Left colon (tissue), 2 donors: ENCODE measurements around the gene EXOC6. TPM values are rescaled to one million over a fixed set of nuclear protein-coding genes. Genes with fewer than 3 reads are reported as not detected.

Experiments
- ATAC-seq: fragments of 200-7000 bp; cut with Tn5 transposase; one replicate; pipeline ENCODE4 v1.9.1; 2020; ENCODE audit warnings: mild to moderate bottlenecking, moderate library complexity
- DNase-seq, 2 donors: peaks; one replicate each; pipeline ENCODE4 v3.0.0-alpha.2; 2020
- intact Hi-C, 2 donors: fragments of 100-400 bp; cut with DNase I in 1 of 2; cut with micrococcal nuclease in 1 of 2; formaldehyde crosslinking; loops; one replicate each; pipeline versions ENCODE4 v1.11.2 to v1.14.0; 2022; cut with DNase I, micrococcal nuclease
- total RNA-seq, 2 donors: library from RNA; stranded (reverse); fragmentation: NEBNext Ultra II Directional; extraction: Animal tissue kit (Norgen Biotek cat#: 25700); gene quantifications; one replicate each; pipeline ENCODE4 v1.2.1, GENCODE V29; 2021
- donor health status: DM: no; HTN: no; CAD: no.
- donor health status: DM: yes; HTN: yes; CAD: no.

EXOC6 gene
- total RNA-seq, 2 donors from 2014 or later: 13.2 to 13.6 TPM

DNA sequence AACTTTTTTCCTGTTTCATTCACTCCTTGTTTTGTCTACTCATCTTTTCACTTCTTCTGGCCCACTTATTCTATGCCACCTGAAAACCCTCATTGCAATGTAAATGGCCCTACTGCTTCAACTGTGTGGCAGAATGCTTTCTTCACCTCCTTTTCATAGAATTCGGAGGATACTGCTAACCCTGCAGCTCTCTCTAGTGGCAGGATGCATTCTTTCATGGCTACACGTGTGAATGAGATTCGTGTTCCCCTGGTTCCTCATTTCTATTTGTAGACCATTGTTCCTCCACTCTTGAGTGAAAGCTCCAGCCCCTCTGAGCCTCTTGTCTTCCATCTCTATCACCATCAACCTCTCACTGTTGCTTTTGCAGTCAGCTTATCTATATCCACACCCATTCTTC lies 191.4 kb downstream of the EXOC6 start:
- DNase-seq (no peak), ATAC-seq (peak; percentile 87)
- intact Hi-C loops: no loop called here

DNA sequence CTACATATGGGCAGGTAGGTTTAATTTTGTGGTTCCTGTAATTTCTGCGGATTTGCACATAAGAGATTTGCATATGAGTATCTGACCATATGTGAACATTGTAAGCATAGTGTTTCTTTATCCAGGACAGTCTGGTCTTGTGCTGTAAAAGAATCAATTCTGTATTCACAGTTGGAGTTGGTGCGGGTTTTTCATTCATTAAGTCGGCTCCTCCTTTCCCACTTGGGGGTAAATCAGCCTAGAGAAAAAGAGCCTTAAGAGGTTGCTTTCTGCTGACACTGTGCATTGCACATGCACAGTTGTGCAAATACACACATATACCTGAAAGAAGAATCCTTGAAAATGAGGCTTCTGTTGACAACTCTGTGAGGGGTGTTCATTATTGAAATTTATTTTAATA lies 206.2 kb downstream of the EXOC6 start:
- ATAC-seq (no peak), DNase-seq (no peak)
- intact Hi-C loops: no loop called here

DNA sequence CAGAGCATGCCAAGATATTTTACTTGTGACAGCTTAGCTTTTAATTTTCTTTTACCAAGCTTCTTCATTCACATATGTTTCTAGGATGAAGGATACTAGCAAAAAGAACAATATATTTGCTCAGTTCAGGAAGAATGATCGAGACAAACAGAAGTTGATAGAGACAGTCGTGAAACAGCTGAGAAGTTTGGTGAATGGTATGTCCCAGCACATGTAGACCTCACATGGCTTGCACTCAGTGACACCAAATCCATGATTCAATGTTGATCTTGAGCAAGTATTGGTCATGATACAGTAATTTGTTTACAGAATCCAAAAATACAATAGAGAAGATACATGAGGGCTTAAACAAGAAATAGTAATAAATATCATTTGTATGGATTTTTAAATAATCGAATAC lies 209.8 kb downstream of the EXOC6 start:
- ATAC-seq: no peak
- intact Hi-C loops: no loop called here
- DNase-seq: no peak

DNA sequence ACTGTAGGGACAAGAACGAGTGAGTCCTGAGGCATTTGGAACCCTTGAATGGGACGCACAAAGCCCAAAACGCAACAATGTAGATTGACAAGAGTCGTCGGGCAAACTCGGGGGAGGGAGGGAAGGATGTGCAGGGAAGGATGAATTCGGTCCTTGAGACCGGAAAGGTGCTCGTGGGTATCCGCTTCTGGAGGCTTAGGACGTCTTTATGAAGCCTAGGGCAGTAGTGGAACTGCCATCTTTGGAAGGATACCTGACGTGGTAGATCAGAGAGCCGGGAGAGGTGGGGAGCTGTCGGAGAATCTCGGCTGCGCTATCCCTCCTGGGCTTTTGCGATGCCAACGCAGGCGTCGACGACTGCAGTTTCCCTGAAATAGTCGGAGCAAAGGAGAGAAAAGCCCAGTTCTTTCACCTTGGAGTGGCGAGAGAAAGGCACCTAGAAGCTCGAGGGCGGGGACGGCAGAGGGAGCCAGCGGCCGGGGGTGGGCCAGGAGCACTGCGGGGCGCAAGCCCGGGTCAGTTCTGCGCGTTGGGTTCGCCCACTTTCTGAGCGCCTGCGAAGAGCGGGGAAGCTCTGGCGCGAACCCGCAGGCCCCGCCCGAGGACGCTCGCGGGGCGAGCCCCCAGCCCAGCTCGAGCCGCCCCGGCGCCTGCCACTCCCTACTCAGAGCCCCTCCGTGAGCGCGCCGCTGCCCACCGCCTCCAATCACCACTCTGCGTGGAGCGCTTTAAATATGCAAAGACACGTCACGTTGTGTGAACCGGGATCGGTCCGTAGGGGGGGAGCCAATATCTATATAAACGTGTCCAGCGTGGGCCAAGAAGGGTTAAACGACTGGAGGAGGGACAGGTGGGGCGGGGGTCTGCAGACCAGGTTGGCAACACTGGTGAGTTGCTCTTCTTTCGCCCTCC lies 211.9 kb downstream of the EXOC6 start, which contains the start of gene CYP26C1:
CYP26C1 (plus strand) TSS at position 824 of the 912 bp plus-strand sequence. CDS start 466 bp downstream, outside the sequence.
- DNase-seq: no peak
- intact Hi-C loops: no loop called here
- ATAC-seq: no peak

DNA sequence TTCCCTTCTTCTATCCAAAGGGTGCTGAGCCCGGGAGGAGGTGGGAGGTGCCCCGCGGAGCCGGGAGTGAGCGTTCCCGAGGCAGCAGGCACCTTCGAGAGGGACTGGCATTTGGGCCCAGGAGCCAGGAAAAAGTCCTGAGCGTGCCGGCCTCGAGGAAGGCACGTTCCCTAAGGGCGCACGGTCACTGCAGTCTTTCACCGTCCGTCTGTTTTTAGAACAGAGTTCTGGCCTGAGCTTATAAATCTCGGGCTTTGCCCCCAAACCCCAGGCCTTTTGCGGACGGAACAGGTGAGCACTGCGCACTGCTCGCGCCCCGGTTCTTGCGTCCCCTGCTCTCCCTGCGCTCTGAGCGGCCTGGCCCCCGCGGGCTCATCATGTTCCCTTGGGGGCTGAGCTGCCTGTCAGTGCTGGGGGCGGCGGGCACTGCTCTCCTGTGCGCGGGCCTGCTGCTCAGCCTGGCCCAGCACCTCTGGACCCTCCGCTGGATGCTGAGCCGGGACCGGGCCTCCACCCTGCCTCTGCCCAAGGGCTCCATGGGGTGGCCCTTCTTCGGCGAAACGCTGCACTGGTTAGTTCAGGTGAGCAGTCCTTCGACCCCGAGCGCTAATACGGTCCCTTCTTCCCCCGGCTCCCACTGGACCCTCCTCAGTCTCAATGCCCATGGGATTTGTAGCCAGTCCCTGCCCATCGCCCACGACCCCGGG lies 212.7 kb downstream of the EXOC6 start:
- intact Hi-C loops: no loop called here
- DNase-seq (no peak), ATAC-seq (no peak)

DNA sequence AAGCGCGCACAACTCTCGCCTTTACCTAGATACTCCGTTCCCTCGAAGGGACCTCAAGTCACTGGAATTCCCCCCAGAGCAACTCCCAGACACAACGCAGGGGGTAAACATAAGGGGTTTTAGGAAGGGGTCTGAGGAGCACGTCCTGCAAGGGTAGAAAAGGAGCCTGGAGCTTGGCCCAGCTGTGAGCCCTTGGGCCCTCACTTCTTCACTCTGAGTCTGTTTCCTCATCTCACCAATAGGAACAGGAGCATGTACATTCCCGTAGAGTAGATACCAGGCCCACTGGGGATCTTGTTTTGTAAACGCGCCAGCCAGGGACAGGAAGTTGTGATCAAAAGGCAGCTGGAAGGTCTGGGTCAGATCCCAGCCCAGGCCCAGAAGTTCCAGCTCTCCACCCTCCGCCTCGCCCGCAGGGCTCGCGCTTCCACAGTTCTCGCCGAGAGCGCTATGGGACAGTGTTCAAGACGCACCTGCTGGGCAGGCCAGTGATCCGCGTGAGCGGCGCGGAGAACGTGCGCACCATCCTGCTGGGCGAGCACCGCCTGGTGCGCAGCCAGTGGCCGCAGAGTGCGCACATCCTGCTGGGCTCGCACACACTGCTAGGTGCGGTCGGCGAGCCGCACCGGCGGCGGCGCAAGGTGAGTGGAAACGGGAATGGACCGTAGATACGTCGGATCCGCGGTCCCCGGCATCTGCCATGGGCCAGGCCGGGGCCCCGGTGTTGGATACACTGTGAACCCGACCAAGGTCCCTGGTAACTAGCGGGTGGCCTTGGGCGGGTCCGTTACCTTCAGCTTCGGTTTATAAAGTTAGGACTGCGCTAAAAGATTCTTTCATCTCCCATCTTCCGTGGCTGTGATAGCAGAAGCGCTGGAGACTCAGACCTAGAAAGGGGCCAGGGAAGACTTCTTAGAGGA lies 213.5 kb downstream of the EXOC6 start:
- peak in 1 of 2 donors; percentile 19 for DNase-seq
- peak; percentile 62 for ATAC-seq
- intact Hi-C loops: no loop called here

DNA sequence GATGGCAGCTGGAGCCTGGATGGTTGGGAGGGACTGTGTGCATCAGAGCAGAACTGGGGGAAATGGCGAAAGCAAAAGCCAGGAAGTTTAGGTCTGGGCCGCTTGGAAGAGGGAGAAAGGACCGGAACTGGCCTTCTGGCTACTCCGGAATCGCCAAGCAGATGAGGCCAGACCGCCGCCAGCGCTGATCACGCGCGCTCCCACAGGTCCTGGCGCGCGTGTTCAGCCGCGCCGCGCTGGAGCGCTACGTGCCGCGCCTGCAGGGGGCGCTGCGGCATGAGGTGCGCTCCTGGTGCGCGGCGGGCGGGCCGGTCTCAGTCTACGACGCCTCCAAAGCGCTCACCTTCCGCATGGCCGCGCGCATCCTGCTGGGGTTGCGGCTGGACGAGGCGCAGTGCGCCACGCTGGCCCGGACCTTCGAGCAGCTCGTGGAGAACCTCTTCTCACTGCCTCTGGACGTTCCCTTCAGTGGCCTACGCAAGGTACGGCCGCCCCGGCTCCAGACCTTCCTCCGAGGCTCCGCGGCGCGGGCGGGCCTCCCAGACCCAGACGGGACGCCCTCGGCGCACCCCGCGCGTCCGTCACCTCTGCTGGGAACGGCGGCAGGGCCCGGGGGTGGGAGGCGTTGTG lies 214.3 kb downstream of the EXOC6 start:
- DNase-seq (peak in 1 of 2 donors; percentile 61), ATAC-seq (peak; percentile 85)
- intact Hi-C loops: no loop called here

DNA sequence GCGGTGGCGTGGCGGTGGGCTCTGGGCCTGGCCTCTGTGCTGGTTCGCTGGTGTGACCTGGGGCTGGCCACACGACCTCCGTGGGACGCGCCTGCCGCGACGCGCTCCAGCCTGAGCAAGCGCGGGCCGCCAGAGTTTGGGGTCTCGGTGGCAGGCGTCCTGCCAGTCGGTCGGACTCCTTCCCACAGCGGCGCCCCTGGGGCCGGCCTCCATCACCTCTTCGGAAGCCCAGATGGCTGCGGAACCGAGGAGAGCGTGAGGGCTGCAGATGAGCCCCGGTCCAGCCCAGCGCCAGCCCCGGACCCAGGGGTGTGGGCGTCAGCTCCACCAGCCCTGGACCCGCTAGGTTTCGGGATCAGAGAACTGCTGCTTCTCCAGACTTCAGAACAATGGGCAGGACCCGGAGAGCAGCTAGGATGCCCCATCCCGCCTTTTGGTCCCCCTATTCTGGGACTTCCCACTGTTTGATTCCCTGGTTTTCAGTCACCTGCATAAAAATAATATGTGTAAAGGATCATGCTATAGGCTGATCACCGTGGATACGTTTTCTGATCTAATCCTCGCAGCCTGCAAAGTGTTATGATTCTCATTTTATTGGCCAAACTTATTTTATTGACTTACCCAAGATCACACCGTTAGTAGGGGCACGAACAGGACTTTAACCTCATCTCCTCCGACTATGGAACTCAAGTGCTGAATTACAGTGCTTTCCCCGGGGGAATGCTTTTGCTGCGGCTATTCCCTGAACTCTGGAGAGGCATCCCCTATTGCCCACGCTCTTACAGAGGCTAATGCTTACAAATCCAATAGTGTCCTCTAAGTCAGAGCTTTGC lies 215.0 kb downstream of the EXOC6 start:
- intact Hi-C loops: no loop called here
- peak; percentile 13 for ATAC-seq
- DNase-seq: no peak

DNA sequence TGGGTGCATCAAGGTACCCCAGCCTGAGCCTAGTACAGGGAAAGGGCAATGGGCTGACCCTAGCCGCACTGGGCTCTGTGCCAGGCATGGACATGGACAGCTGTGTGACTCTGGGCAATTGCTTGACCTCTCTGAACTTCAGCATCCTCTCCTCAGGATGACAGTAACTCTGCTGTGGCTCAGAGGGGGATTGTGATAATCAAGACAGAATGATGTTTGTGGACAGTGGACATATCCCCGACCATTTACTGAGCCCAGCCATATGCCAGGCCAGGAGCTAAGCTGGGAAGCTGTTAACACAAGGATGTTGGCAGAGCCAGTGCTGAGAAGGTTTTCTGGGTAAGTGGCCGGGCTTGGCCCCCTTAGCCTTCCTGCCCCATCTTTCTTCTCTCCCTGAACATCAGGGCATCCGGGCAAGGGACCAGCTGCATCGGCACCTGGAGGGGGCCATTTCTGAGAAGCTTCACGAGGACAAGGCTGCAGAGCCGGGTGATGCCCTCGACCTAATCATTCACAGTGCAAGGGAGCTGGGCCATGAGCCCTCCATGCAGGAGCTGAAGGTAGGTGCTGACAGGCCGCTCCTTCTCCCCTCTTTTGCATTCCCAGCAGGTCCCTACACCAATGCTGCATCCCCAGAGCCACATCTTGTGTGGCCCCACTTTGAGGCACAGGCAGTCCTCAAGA lies 215.8 kb downstream of the EXOC6 start:
- ATAC-seq: no peak
- DNase-seq: no peak
- intact Hi-C loops: no loop called here

DNA sequence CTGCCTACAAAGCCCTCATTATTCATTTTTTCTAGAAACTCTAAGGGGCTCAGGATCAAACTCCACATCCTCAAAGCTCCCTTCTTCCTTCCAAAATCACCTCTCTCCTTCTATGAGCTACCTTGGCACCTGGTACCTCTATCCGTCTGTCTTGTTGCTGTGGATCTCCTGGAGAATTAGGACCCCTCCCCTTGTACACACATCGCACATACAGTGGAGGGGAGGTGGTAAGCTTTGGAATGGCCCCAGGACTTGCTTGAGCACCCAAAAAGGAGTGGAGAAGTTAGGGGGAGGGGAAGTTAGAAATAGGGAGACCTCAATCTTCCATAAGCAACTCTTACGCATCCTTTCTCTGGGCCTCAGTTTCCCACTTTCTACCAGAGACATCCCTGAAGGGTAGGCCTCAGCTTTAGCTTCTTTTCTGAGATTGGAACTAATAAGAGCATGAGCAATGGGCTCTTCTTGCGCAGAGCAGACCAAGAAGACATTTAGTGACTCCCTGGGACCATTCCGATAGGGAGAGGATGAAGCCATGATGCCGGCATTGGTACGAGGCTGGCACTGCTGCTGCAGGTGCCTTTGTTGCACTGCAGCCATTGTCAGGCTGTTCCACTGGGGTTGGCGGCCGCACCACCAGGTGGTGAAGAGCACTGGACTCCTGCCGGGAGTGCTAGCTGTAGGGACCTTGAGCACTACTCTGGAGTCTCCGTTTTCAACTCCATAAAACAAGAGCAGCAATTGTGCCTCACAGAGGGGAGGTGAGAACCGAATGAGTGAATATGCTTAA lies 216.7 kb downstream of the EXOC6 start:
- ATAC-seq (no peak), DNase-seq (no peak)
- intact Hi-C loops: no loop called here

DNA sequence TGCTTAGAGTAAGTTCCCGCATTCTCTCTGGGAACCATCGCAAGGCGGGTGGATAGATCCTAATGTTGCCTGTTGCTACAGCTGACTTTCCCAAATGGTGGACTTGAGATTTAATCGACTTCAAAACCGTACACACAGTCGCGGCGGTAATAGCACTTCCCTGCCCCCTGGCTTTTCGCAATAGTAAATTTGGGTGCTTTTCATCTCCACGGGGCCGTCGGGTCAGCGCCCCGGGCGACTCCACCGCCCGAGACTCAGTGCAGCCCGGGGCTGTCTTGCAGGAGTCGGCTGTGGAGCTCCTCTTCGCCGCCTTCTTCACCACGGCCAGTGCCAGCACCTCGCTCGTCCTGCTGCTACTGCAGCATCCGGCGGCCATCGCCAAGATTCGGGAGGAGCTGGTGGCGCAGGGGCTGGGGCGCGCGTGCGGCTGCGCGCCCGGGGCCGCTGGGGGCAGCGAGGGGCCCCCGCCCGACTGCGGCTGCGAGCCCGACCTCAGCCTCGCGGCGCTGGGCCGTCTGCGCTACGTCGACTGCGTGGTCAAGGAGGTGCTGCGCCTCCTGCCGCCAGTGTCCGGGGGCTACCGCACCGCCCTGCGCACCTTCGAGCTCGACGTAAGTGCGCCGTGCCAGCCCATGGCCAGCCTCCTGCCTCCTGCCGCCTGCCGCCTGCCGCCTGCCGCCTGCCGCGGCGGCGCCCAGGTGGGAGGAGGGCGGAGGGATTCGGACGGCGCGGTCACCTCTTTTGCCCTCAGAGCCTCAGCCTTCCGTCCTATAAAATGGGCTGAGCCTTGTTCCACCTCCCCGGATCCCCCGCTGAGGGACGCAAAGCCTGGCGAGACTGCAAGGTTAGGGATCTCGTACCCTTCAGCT lies 217.6 kb downstream of the EXOC6 start:
- intact Hi-C loops: no loop called here
- ATAC-seq: no peak
- no peak for DNase-seq

DNA sequence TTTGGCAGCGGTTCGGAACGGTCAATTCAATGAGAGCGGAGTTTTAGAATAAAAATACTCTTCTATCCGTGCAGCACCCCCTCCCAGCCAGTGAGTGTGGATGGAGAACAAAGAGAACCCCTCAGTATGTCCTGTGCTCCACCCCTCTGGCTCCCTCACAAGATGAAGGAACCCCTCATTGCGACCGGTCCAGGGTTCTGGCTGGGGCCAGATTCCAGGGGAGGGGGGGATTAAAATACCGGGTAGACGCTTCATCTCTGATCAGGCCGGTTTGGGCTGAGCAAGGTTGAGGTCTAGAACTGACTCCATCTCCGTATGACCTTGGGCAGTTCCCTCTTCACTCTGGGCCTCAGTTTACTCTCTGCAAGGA lies 218.2 kb downstream of the EXOC6 start:
- ATAC-seq (no peak), DNase-seq (no peak)
- intact Hi-C loops: no loop called here

DNA sequence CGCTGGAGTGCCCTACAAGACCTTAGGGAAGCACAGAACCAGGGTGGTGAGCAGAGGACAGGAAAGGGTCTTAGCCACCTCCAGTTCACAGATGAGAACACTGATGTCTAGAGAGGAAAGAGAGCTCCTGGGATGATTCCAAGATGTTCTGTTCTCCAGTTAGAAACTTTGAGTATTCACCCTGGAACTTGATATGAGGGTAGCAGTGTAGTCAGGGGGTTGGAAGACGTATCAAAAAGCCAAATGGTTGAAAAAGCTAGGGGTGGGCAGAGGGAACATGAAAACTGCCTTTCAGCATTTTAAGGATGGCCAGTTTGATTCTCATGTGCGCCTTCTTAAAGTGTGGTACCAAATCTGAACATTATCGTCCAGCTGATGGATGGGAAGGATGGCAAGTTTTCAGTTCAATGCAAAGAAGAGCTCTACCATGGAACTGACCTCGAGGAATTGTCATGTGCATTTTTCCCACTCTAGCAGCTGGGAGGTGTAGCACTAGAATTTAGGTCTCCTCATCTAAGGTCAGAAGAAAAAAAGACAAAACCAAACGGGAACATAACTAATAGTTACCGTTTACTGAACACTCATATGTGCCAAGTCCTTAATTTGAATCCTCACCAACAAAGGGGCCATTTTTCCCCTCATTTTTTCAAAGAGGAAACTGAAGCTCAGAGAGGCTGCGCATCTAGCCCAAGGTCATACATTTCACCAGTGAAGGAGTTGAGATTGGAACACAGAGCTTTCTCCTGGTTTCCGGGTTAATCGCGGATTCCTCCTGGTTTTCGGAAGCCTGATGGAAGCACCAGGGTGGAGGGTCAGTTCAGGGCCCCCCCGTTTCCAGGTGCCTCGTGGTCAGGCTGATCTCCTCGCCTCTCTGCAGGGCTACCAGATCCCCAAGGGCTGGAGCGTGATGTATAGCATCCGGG lies 219.4 kb downstream of the EXOC6 start:
- DNase-seq (no peak), ATAC-seq (no peak)
- intact Hi-C loops: no loop called here

DNA sequence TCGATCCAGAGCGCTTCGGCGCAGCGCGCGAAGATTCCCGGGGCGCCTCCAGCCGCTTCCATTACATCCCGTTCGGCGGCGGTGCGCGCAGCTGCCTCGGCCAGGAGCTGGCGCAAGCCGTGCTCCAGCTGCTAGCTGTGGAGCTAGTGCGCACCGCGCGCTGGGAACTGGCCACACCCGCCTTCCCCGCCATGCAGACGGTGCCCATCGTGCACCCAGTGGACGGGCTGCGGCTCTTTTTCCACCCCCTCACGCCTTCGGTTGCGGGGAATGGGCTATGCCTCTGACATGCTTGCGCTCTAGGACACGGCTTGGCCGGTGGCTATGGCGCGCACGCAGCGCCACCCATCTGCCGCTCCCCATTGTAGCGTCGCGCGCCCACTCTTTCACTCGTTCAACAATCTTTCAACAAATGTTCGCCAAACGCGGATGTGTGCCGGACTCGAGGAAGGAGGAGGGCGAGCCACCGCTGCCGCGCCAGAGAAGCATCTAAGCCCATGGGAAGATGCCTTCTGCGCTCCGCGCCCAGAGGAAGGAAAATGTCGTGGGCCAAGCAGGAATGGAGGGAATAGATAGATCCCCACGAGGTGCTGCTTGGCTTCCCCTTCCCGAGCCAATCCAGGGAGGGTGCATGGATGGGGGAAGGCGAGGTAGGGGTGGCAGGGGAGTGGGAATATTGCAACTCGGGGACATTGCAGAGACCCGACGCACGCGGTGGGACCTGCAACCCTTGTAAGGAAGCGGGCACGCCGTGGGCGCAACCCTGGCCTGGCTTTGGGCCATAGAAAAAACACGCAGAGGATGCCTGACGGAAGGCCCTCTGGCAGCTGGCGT lies 220.3 kb downstream of the EXOC6 start:
- DNase-seq (no peak), ATAC-seq (no peak)
- intact Hi-C loops: no loop called here
